Liver (tissue), 3 donors: Measurements from ENCODE around the gene ZNRF3.

Experiments
- EGR1 ChIP-seq, 2 donors: IDR thresholded peaks; 2 replicates each; pipeline ENCODE4 v1.6.1; 2016 to 2018; ENCODE audit warnings: antibody characterized with exemption in 2 of 2, low read depth in 2 of 2
- FOXA1 ChIP-seq: IDR thresholded peaks from 2 replicates; pipeline ENCODE4 v1.6.1; 2016; ENCODE audit warnings: antibody characterized with exemption
- HNF4A ChIP-seq, 2 donors: conservative IDR thresholded peaks; 2 replicates each; pipeline ENCODE4 v1.6.1; 2016; ENCODE audit warnings: antibody characterized with exemption in 2 of 2, mild to moderate bottlenecking in 2 of 2
- JUND ChIP-seq, 2 donors: IDR thresholded peaks; 2 replicates each; pipeline ENCODE4 v1.6.1; 2016; ENCODE audit warnings: antibody characterized with exemption in 2 of 2
- NR2F2 ChIP-seq: IDR thresholded peaks from 2 replicates; pipeline ENCODE4 v1.6.1; 2016; ENCODE audit warnings: antibody characterized with exemption
- RAD21 ChIP-seq, 2 donors: IDR thresholded peaks; 2 replicates each; pipeline ENCODE4 v1.6.1; 2016; ENCODE audit warnings: antibody characterized with exemption in 2 of 2, mild to moderate bottlenecking in 2 of 2
- SP1 ChIP-seq: IDR thresholded peaks from 2 replicates; pipeline ENCODE4 v1.6.1; 2018; ENCODE audit warnings: antibody characterized with exemption, mild to moderate bottlenecking
- TAF1 ChIP-seq: conservative IDR thresholded peaks from 2 replicates; pipeline ENCODE4 v1.6.1; 2016; ENCODE audit warnings: antibody characterized with exemption, mild to moderate bottlenecking
- YY1 ChIP-seq: IDR thresholded peaks from 2 replicates; pipeline ENCODE4 v1.6.1; 2016; ENCODE audit warnings: antibody characterized with exemption, mild to moderate bottlenecking
- TF ChIP-seq, protein P1 (sequence below): IDR thresholded peaks from 2 replicates; pipeline ENCODE4 v1.6.1; 2016; ENCODE audit warnings: antibody characterized with exemption
- TF ChIP-seq, protein P2 (sequence below): fragments of 150-350 bp; IDR thresholded peaks from 2 replicates; pipeline ENCODE4 v1.5.1; 2017; ENCODE audit warnings: improper control_type of control experiment, low read depth, low read length; ENCODE audit not compliant: missing input control
- TF ChIP-seq, protein P3 (sequence below): IDR thresholded peaks from 2 replicates; pipeline ENCODE4 v1.6.1; 2016; ENCODE audit warnings: antibody characterized with exemption, mild to moderate bottlenecking
- TF ChIP-seq, protein P4 (sequence below): IDR thresholded peaks from 2 replicates; pipeline ENCODE4 v1.6.1; 2016; ENCODE audit warnings: antibody characterized with exemption
- donor health status: healthy.
- donor health status: healthy.

DNA sequence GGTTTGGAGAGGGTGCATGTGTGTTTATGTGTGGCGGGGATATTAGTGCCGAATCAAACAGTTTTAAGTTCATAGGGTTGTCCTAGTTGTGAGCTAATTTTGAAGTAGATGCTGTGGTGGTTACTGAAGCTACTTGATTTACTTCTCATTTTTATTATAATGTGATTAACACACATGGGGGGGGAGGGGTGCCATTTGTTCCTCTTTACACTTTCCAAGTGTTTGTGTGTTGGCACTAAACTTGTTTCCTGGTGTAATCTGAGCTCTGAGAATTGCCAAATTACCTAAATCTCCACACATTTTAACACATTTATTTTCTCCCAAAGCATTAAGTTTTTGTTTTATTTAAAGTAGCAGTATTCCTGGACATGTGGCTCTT, 60.1 kb downstream of the ZNRF3 start:
- TF ChIP-seq, protein P1, sequence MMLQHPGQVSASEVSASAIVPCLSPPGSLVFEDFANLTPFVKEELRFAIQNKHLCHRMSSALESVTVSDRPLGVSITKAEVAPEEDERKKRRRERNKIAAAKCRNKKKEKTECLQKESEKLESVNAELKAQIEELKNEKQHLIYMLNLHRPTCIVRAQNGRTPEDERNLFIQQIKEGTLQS: no peak
- no peak for TF ChIP-seq JUND (IDR thresholded peaks at IDR 0.05)
- TF ChIP-seq, protein P2, sequence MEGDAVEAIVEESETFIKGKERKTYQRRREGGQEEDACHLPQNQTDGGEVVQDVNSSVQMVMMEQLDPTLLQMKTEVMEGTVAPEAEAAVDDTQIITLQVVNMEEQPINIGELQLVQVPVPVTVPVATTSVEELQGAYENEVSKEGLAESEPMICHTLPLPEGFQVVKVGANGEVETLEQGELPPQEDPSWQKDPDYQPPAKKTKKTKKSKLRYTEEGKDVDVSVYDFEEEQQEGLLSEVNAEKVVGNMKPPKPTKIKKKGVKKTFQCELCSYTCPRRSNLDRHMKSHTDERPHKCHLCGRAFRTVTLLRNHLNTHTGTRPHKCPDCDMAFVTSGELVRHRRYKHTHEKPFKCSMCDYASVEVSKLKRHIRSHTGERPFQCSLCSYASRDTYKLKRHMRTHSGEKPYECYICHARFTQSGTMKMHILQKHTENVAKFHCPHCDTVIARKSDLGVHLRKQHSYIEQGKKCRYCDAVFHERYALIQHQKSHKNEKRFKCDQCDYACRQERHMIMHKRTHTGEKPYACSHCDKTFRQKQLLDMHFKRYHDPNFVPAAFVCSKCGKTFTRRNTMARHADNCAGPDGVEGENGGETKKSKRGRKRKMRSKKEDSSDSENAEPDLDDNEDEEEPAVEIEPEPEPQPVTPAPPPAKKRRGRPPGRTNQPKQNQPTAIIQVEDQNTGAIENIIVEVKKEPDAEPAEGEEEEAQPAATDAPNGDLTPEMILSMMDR: no peak
- TF ChIP-seq RAD21 (IDR thresholded peaks at IDR 0.05): no peak
- TF ChIP-seq, protein P3, sequence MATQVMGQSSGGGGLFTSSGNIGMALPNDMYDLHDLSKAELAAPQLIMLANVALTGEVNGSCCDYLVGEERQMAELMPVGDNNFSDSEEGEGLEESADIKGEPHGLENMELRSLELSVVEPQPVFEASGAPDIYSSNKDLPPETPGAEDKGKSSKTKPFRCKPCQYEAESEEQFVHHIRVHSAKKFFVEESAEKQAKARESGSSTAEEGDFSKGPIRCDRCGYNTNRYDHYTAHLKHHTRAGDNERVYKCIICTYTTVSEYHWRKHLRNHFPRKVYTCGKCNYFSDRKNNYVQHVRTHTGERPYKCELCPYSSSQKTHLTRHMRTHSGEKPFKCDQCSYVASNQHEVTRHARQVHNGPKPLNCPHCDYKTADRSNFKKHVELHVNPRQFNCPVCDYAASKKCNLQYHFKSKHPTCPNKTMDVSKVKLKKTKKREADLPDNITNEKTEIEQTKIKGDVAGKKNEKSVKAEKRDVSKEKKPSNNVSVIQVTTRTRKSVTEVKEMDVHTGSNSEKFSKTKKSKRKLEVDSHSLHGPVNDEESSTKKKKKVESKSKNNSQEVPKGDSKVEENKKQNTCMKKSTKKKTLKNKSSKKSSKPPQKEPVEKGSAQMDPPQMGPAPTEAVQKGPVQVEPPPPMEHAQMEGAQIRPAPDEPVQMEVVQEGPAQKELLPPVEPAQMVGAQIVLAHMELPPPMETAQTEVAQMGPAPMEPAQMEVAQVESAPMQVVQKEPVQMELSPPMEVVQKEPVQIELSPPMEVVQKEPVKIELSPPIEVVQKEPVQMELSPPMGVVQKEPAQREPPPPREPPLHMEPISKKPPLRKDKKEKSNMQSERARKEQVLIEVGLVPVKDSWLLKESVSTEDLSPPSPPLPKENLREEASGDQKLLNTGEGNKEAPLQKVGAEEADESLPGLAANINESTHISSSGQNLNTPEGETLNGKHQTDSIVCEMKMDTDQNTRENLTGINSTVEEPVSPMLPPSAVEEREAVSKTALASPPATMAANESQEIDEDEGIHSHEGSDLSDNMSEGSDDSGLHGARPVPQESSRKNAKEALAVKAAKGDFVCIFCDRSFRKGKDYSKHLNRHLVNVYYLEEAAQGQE: no peak
- TF ChIP-seq TAF1: no peak
- TF ChIP-seq EGR1 (IDR thresholded peaks at IDR 0.05; ENCODE audit: low read depth in 2 of 2): no peak
- TF ChIP-seq SP1: no peak
- TF ChIP-seq FOXA1: no peak
- no peak for TF ChIP-seq NR2F2
- no peak for TF ChIP-seq HNF4A (conservative IDR thresholded peaks at IDR 0.05)
- no peak for TF ChIP-seq YY1
- TF ChIP-seq, protein P4, sequence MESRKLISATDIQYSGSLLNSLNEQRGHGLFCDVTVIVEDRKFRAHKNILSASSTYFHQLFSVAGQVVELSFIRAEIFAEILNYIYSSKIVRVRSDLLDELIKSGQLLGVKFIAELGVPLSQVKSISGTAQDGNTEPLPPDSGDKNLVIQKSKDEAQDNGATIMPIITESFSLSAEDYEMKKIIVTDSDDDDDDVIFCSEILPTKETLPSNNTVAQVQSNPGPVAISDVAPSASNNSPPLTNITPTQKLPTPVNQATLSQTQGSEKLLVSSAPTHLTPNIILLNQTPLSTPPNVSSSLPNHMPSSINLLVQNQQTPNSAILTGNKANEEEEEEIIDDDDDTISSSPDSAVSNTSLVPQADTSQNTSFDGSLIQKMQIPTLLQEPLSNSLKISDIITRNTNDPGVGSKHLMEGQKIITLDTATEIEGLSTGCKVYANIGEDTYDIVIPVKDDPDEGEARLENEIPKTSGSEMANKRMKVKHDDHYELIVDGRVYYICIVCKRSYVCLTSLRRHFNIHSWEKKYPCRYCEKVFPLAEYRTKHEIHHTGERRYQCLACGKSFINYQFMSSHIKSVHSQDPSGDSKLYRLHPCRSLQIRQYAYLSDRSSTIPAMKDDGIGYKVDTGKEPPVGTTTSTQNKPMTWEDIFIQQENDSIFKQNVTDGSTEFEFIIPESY: no peak
